GM18858 (cell line): ENCODE data around the gene KCNH6.

ENCODE experiments used
- ATAC-seq: cut with Tn5 transposase; IDR thresholded peaks from one replicate; pipeline ENCODE4 v1.9.1; 2021; ENCODE audit not compliant: unreplicated experiment

KCNH6 gene

GRCh38 chr17:63523253-63523855, at the start of gene KCNH6:
Gene KCNH6 (plus strand): TSS chr17:63523358. CDS start chr17:63523414, 56 bp downstream.
- no peak for ATAC-seq

- no peak for ATAC-seq
Measured at GRCh38 chr17:63474174-63474573, 49.0 kb upstream of the KCNH6 start.

GRCh38 chr17:63474586-63475460, 48.3 kb upstream of the KCNH6 start:
- ATAC-seq, result no peak

- ATAC-seq, result no peak
Measured at GRCh38 chr17:63475491-63476412, 47.4 kb upstream of the KCNH6 start.

- ATAC-seq, result no peak
Measured at GRCh38 chr17:63476459-63476853, 46.7 kb upstream of the KCNH6 start.

- no peak for ATAC-seq
Measured at GRCh38 chr17:63476854-63477479, 46.2 kb upstream of the KCNH6 start, which contains the start of gene ACE. Gene ACE (plus strand): TSS chr17:63477061. CDS start chr17:63477095, 34 bp downstream.

GRCh38 chr17:63477480-63478440, 45.4 kb upstream of the KCNH6 start:
- ATAC-seq, result no peak

GRCh38 chr17:63478814-63479494, 44.2 kb upstream of the KCNH6 start:
- ATAC-seq, result no peak

- no peak for ATAC-seq
Measured at GRCh38 chr17:63479495-63480184, 43.5 kb upstream of the KCNH6 start.

- ATAC-seq, result no peak
Measured at GRCh38 chr17:63480192-63480784, 42.9 kb upstream of the KCNH6 start.

GRCh38 chr17:63480826-63481487, 42.2 kb upstream of the KCNH6 start:
- no peak for ATAC-seq

- ATAC-seq, result no peak
Measured at GRCh38 chr17:63481488-63481870, 41.7 kb upstream of the KCNH6 start.

GRCh38 chr17:63482509-63482908, 40.6 kb upstream of the KCNH6 start:
- no peak for ATAC-seq

- no peak for ATAC-seq
Measured at GRCh38 chr17:63483038-63483437, 40.1 kb upstream of the KCNH6 start.

- ATAC-seq, result no peak
Measured at GRCh38 chr17:63483655-63484575, 39.2 kb upstream of the KCNH6 start.

GRCh38 chr17:63486317-63487013, 36.7 kb upstream of the KCNH6 start:
- ATAC-seq, result no peak
